Lung microvascular endothelial cell (primary cell): ENCODE results near the gene CORO7. TPM values are rescaled to one million over a fixed set of nuclear protein-coding genes. Genes with fewer than 3 reads are reported as not detected.
A peak's percentile ranks its signal among the peaks of the same experiment; 100 is the strongest.

Source experiments
- DNase-seq, 2 donors: peaks; one replicate each; pipeline versions ENCODE4 v3.0.0 to v3.0.0-alpha.2; 2010; ENCODE audit warnings: low read depth in 2 of 2
- total RNA-seq: library from RNA; depleted of rRNA; stranded (reverse); fragments of >200 nt; gene quantifications from 2 replicates; pipeline ENCODE4 v1.2.1, GENCODE V29; 2014

Gene CORO7
- total RNA-seq: 23.8 and 34.9 TPM in 2 replicates

GRCh38 chr16:4416200-4417032, at the start of gene CORO7:
TSS of gene CORO7 (minus strand) at chr16:4416596. CDS start at chr16:4416518, 78 bp downstream.
- peak; percentile 91 to 94 for DNase-seq

- DNase-seq: no peak
These were observed 47.2 kb upstream of the CORO7 start for GRCh38 chr16:4463522-4464163.

DNA sequence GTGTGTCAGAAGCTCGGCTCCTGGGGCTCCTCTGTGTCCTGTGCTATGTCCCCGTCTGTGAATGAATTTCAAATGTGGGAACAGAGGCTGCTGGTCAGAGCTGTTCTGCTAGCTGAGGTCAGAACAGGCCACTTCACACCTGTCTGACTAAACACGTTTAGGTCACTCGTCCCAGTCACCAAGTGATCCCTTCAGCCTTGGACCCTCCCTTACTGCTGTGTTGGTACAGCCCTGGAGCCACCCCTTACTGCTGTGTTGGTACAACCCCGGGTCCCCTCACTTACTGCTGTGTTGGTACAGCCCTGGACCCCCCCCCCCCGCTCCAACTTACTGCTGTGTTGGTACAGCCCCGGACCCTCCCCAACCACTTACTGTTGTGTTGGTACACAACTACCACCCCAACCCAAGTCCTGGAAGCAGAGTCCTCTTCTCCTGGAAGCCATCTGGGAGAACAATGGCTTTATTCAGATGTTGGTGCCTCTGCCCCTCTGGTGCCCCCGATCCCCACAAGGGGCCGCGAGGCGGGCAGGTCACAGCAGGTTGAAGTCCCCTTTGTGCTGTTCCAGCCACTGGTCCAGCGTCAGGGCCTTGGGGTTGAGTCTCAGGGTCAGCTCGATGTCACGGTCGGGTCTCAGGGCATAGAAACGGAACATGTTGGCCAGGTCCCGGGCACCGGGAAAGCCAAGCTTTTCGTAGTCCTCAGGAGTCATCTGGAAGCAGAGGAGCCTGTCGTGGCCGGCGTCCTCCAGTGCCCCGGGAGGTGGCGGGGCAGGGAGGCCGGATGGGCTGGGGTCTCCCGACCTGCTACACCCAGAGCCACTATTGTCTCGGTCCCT, 45.1 kb upstream of the CORO7 start:
- no peak for DNase-seq

DNA sequence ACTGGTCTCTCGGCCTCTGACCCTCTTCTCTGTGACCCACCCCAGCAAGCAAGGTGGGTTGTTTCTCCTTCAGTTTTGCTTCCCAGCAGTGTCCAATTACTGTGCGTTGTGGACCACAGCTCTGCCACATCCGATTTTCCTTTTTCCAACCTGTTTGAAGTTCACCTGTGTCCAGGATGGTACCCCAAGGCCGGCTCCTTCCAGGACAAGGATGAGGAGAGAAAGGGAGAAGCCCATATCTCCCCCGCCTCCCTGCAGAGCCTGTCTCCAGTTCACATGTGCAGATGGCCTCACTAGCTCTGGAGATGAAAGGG, 44.5 kb upstream of the CORO7 start:
- DNase-seq: no peak

DNA sequence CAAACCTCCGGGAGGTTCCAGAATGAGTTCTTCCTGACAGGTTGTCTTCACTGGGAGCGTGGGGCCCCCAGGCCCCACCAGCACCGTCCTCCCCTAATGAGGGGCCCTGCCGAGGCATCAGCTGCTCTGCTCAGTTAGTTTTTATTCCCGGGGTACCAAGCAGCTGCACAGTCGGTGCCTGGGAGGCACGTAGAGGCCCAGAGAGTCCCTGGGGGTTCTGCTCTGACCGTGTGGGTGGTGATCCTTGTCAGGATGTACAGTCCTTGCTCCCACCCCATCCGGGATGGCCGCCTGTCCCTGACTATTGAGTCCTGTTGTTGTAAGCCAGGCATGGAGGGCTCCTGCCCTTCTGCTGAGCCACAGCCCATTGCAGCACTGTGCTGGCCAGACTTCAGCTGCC, 39.6 kb upstream of the CORO7 start:
- no peak for DNase-seq

GRCh38 chr16:4455081-4455480, 38.7 kb upstream of the CORO7 start:
- DNase-seq: no peak

GRCh38 chr16:4454623-4455022, 38.2 kb upstream of the CORO7 start:
- DNase-seq: peak in 1 of 2 donors; percentile 20

GRCh38 chr16:4452674-4453073, 36.3 kb upstream of the CORO7 start:
- DNase-seq: no peak

DNA sequence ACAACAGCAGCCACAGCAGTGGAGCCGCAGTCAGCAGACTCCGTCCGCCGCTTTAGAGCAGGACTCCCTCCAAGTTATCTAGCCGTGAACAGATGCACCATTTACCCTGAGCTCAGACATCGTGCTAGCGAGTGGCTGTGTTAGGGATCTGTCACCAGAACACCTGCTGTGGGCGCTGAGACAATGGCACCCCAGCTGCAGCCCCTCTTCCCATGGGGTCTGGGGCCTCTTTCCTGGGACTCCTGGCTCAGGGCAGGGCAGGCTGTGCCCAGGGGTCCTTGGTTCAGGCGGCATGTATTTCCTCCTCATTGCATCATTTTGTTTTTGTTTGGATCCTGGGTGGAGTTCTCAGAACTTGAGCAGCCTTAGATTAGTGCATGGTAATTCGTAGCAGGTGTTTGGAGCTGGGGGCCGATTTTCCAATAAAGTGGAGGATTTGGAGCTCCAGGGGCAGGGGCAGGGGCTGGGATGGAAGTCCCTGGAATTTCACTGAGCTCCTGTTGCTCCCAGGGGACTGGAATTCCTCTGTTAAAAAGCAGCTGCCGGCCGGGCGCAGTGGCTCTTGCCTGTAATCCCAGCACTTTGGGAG, 34.6 kb upstream of the CORO7 start:
- no peak for DNase-seq

DNA sequence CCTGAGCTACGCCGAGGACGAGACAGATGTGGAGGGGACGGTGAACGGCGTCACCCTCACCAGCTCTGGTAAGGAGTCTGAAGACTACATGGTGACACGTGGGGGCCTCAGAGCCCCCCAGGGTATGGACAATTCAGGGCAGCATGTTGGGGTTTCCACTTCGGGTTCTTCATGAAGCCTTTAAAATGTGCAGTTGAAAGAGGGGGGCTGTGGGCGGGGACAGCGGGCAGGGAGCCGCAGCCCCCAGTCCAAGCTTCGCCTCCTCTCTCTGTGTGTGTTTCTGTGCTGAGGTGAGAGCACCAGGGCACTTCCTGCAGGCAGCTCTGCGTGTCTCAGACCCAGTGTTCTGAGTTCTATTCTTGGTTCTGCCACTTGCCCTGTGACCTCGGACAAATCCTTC, 34.0 kb upstream of the CORO7 start:
- no peak for DNase-seq

DNA sequence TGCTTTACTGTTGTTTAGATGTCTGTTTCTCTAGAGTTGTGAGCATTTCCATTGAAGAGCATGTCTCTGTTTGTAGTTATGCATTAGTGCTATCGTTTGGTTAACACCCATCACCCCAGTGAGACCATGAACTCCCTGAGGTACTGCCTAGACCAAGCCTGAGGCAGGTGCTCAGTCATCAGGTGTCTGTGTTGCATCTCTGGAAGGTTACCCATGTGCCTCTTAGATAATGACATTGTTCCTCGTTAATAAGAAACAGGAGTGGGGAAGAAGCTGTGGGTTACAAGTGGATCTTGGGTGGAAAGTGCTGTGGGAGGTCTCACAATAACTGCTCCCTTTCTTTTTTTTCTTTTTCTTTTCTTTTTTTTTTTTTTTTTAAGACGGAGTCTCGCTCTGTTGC, 27.6 kb upstream of the CORO7 start:
- DNase-seq: no peak

GRCh38 chr16:4443271-4443670, 26.9 kb upstream of the CORO7 start:
- no peak for DNase-seq

DNA sequence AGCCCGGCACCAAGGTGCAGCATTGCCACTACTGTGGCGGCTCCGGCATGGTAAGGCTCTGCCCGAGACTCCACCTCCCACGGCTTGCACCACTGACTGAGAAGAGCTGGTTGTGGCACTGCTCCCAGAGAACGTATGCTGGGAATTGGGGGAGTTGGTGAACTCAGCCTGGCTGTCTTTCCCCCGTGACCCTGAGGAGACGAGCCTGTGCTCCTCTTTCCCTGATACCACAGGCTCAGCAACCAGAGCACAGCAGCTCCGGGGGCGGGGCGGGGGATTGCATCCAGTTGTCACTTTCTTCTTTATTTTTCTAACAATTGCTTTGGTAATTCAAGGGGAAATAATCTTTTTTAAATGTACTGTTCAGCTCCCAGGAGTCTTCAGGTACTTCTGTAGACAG, 26.0 kb upstream of the CORO7 start:
- no peak for DNase-seq

DNA sequence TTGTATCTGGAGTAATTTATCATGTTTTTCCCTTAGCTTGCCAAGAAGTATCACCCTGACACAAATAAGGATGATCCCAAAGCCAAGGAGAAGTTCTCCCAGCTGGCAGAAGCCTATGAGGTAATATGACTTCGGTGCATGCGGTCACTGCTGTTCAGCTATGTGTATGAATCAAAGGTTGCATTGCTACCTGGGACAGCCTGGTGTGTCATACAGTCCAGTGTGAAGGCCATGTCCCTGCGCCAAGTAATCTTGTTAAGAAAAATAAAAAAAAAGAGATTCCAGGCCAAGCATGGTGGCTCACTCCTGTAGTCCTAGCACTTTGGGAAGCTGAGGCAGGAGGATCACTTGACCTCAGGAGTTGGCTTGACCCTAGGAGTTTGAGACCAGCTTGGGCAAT, 21.0 kb upstream of the CORO7 start:
- DNase-seq: no peak

DNA sequence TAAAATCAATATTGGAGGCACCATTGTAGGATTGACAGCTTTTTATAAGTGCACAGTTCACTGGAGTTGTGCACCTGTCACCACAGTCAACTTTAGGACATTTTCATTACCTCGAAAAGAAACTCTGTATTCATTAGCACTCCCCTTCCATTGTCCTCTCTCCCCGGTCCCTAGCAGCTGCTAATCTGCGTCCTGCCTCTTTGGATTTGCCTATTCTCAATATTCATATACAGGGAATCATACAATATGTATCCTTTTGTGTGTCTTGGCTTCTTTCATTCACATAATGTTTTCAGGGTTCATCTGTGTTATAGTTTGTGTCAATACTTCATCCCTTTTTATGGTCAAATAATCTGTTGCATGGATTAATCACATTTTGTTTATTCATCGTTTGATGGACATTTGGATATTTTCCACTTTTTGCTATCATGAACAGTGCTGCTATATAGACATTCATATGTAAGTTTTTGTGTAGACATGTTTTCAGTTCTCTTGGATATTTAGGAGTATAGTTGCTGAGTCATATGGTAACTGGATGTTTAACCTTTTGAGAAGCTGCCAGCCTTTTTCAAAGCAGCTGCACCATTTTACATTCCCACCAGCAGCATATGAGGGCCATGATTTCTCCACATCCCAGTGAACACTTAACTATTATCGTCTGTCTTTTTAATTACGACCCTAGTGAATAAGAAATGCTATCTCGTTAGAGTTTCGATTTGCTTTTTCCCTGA, 19.1 kb upstream of the CORO7 start:
- no peak for DNase-seq

DNA sequence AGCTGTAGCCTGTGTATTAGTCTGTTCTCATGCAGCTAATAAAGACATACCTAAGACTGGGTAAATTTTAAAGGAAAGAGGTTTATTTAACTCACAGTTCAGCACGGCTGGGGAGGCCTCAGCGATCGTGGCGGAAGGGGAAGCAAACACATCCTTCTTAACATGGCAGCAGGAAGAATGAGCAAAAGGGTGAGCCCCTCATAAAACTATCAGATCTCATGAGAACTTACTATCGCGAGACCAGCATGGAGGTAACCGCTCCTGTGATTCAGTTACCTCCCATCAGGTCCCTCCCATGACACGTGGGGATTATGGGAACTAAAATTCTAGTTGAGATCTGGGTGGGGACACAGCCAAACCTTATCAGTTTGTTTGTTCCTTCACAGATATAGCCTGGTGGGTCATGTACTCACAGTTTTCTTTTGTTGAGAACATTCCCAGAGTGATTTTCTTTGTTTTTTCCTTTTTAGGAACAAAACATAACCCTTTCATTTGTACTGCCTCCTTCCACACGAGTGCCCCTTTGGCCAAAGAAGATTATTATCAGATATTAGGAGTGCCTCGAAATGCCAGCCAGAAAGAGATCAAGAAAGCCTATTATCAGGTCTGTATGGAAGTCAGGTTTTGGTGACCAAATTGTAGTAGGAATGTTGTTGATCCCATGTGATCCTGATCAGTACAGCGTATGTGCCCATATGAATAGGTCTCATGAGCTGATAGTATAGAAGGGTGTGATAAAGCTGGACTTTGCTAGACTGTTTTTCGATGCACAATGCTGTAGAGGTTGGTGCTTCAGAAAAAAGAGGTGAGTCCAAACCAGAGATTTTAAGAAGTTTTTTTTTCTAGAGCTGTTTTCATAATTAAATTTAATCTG, 17.8 kb upstream of the CORO7 start:
- no peak for DNase-seq

DNA sequence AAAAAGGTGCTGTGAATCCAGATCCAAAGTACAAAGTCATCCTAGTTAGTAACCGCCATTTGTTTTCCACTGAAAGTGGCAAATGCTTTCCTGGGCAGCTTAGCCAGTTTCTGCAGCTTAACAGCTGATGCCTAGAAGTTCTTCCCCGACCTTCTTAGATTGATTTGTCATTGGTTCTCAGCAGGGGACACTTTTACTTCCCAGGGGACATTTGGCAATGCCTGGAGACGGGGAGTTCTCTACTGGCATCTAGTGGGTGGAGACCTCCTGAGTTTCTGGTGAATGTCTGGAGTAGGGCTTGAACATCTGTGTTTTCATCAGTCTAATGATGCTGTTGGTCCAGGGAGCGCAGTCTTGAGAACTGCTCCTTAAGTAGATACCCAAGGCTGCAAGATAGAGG, 16.8 kb upstream of the CORO7 start:
- no peak for DNase-seq

DNA sequence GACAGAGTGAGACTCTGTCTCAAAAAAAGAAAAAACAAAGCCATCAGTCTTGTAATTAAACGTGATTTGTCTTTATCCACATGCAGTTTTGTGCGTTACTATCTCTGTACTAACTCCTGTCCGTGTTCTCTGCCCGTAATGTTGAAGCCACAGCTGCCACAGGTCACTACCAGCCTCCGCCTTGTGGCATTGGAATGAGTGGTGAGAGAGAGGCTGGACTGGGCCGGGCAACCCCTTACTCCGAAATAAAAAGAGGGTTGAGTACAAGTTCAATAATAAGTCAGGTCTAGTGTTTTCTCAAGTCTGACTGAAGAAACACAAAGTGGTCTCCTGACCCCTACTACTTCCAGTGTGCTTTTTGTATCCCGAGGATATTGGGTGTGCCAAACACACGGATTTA, 14.6 kb upstream of the CORO7 start:
- no peak for DNase-seq

DNA sequence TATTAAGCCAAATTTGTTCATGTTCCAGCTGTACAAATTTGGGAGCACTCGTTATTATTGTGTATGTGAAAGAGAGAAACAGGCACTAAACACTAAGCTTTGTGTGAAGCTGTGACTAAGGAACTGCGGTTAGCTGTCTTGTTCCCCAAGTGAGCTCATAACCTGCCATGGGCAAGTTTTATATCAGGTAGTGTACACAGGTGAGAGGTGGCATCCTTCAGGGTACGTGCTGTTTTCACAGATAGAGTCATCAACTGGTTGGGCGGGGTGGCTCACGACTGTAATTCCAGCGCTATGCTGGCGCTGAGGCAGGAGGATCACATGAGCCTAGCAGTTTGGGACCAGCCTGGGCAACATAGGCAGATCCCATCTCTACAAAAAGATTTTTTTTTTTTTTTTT, 12.1 kb upstream of the CORO7 start:
- no peak for DNase-seq

DNA sequence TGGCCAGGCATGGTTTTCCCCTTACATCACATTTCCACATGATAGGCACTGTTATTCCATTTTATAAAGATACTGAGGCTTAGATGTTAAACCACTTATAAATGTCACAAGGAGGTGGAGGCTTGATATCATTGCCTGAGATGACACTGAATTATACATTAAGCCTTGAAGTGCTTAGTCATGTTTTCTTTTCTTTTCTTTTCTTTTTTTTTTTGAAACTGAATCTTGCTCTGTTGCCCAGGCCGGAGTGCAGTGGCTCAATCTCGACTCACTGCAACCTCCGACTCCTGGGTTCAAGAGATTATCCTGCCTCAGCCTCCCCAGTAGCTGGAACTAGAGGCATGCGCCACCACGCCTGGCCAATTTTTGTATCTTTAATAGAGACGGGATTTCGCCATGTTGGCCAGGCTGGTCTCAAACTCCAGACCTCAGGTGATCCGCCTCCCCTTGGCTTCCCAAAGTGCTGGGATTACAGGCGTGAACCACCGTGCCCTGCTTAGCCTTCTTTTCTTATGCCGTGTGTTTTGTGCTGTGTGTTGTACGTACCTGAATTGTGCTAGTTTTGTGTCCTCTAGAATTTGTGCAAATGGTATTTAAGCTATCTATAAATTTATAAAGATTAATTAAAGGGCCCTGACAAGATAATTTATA, 10.5 kb upstream of the CORO7 start:
- no peak for DNase-seq
